Peyer's patch (tissue), 4 donors: ENCODE results near the gene MIEN1.

ENCODE experiments used
- POLR2A ChIP-seq, 2 donors: fragments of 450-650 bp; IDR thresholded peaks; one replicate each; pipeline ENCODE4 v1.5.1; 2017; ENCODE audit warnings: antibody characterized with exemption in 2 of 2, mild to moderate bottlenecking in 2 of 2, moderate library complexity in 2 of 2
- TF ChIP-seq, protein P1 (sequence below), 6 experiments: fragments of 450-650 bp in 4 of 6; fragments of 200-600 bp in 2 of 6; sonication (generic) in 1 of 6; IDR thresholded peaks; one replicate each; pipeline ENCODE4 v1.5.1; 2017 to 2019; ENCODE audit warnings: antibody characterized with exemption in 6 of 6, mild to moderate bottlenecking in 3 of 6, moderate library complexity in 1 of 6

DNA sequence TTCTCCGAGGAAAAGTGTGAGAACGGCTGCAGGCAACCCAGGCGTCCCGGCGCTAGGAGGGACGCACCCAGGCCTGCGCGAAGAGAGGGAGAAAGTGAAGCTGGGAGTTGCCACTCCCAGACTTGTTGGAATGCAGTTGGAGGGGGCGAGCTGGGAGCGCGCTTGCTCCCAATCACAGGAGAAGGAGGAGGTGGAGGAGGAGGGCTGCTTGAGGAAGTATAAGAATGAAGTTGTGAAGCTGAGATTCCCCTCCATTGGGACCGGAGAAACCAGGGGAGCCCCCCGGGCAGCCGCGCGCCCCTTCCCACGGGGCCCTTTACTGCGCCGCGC is 30.5 kb downstream of the MIEN1 start, which contains the start of gene ERBB2:
- TF ChIP-seq, protein P1, sequence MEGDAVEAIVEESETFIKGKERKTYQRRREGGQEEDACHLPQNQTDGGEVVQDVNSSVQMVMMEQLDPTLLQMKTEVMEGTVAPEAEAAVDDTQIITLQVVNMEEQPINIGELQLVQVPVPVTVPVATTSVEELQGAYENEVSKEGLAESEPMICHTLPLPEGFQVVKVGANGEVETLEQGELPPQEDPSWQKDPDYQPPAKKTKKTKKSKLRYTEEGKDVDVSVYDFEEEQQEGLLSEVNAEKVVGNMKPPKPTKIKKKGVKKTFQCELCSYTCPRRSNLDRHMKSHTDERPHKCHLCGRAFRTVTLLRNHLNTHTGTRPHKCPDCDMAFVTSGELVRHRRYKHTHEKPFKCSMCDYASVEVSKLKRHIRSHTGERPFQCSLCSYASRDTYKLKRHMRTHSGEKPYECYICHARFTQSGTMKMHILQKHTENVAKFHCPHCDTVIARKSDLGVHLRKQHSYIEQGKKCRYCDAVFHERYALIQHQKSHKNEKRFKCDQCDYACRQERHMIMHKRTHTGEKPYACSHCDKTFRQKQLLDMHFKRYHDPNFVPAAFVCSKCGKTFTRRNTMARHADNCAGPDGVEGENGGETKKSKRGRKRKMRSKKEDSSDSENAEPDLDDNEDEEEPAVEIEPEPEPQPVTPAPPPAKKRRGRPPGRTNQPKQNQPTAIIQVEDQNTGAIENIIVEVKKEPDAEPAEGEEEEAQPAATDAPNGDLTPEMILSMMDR (IDR thresholded peaks at IDR 0.05), result peak in 1 of 6 experiments; percentile 7
- TF ChIP-seq POLR2A (IDR thresholded peaks at IDR 0.05), result peak; percentile 86 to 90
